ENCODE measurements around the gene PRKD1.

Gene PRKD1

GRCh38 chr14:29913566-29913965 is 14.1 kb downstream of the PRKD1 start:
- H3K9me3 Mint-ChIP-seq = no peaks in the 10 kb centered on the region
- no peak overlapping the region for H3K4me3 Mint-ChIP-seq

GRCh38 chr14:29911810-29912209 is 15.8 kb downstream of the PRKD1 start:
- H3K4me1 Mint-ChIP-seq = no peaks in the 10 kb centered on the region
- no peak for DNase-seq
- ATAC-seq = no peak

More at GRCh38 chr14:29913566-29913965, 14.1 kb downstream of the PRKD1 start:
- DNase-seq (no peak), ATAC-seq (no peak)
- no peaks in the 10 kb centered on the region for H3K4me1 Mint-ChIP-seq
- H3K27ac Mint-ChIP-seq = no peak overlapping the region
- H3K27me3 Mint-ChIP-seq = no peaks in the 10 kb centered on the region

GRCh38 chr14:29908652-29909577 is 18.7 kb downstream of the PRKD1 start:
- Mint-ChIP-seq H3K27ac (no peak overlapping the region), H3K4me3 (no peak overlapping the region), H3K9me3 (no peaks in the 10 kb centered on the region), H3K4me1 (no peaks in the 10 kb centered on the region), H3K27me3 (no peaks in the 10 kb centered on the region)
- DNase-seq = no peak
- no peak for ATAC-seq

More at GRCh38 chr14:29911810-29912209, 15.8 kb downstream of the PRKD1 start:
- Mint-ChIP-seq H3K27ac (no peak overlapping the region), H3K4me3 (no peak overlapping the region), H3K27me3 (no peaks in the 10 kb centered on the region), H3K9me3 (no peaks in the 10 kb centered on the region)

GRCh38 chr14:29906256-29906870 is 21.3 kb downstream of the PRKD1 start:
- ATAC-seq = no peak
- no peak for DNase-seq
- H3K27me3 Mint-ChIP-seq = no peaks in the 10 kb centered on the region
- H3K4me1 Mint-ChIP-seq = no peaks in the 10 kb centered on the region
- no peak overlapping the region for H3K4me3 Mint-ChIP-seq
- no peak overlapping the region for H3K27ac Mint-ChIP-seq
- no peaks in the 10 kb centered on the region for H3K9me3 Mint-ChIP-seq

GRCh38 chr14:29905543-29905942 is 22.1 kb downstream of the PRKD1 start:
- DNase-seq (no peak), ATAC-seq (no peak)
- H3K27me3 Mint-ChIP-seq = no peaks in the 10 kb centered on the region
- H3K4me1 Mint-ChIP-seq = no peaks in the 10 kb centered on the region
- no peak overlapping the region for H3K27ac Mint-ChIP-seq
- H3K9me3 Mint-ChIP-seq = no peaks in the 10 kb centered on the region
- no peak overlapping the region for H3K4me3 Mint-ChIP-seq

- no peak overlapping the region for H3K4me3 Mint-ChIP-seq
- ATAC-seq (no peak), DNase-seq (no peak)
- H3K27me3 Mint-ChIP-seq = no peaks in the 10 kb centered on the region
- H3K27ac Mint-ChIP-seq = no peak overlapping the region
- no peaks in the 10 kb centered on the region for H3K4me1 Mint-ChIP-seq
- H3K9me3 Mint-ChIP-seq = peaks cover 0 to 2% of the 10 kb centered on the region in 2 donors
Measured at GRCh38 chr14:29900609-29901350, 26.9 kb downstream of the PRKD1 start.

- H3K9me3 Mint-ChIP-seq = peaks cover 5 to 7% of the 10 kb centered on the region in 2 donors
- ATAC-seq (no peak), DNase-seq (no peak)
- no peaks in the 10 kb centered on the region for H3K4me1 Mint-ChIP-seq
- H3K4me3 Mint-ChIP-seq = no peak overlapping the region
- H3K27me3 Mint-ChIP-seq = no peaks in the 10 kb centered on the region
- H3K27ac Mint-ChIP-seq = no peak overlapping the region
Measured at GRCh38 chr14:29898470-29898869, 29.2 kb downstream of the PRKD1 start.

- H3K27me3 Mint-ChIP-seq = no peaks in the 10 kb centered on the region
- peaks cover 6 to 7% of the 10 kb centered on the region in 2 donors for H3K9me3 Mint-ChIP-seq
- H3K4me3 Mint-ChIP-seq = no peak overlapping the region
- H3K27ac Mint-ChIP-seq = no peak overlapping the region
- ATAC-seq (no peak), DNase-seq (no peak)
- no peaks in the 10 kb centered on the region for H3K4me1 Mint-ChIP-seq
Measured at GRCh38 chr14:29897181-29897580, 30.5 kb downstream of the PRKD1 start.

GRCh38 chr14:29896354-29896821 is 31.3 kb downstream of the PRKD1 start:
- Mint-ChIP-seq H3K27ac (no peak overlapping the region), H3K27me3 (no peaks in the 10 kb centered on the region), H3K9me3 (peaks cover 7 to 10% of the 10 kb centered on the region in 2 donors), H3K4me1 (no peaks in the 10 kb centered on the region), H3K4me3 (no peak overlapping the region)
- ATAC-seq = no peak
- no peak for DNase-seq

- peaks cover 7 to 10% of the 10 kb centered on the region in 2 donors for H3K9me3 Mint-ChIP-seq
Measured at GRCh38 chr14:29895591-29896083, 32.0 kb downstream of the PRKD1 start.

GRCh38 chr14:29893989-29894388 is 33.7 kb downstream of the PRKD1 start:
- Mint-ChIP-seq H3K27ac (no peak overlapping the region), H3K9me3 (peaks cover 7 to 10% of the 10 kb centered on the region in 2 donors), H3K4me3 (no peak overlapping the region)

More at GRCh38 chr14:29895591-29896083, 32.0 kb downstream of the PRKD1 start:
- ATAC-seq (no peak), DNase-seq (no peak)
- Mint-ChIP-seq H3K4me1 (no peaks in the 10 kb centered on the region), H3K4me3 (no peak overlapping the region), H3K27ac (no peak overlapping the region), H3K27me3 (no peaks in the 10 kb centered on the region)

GRCh38 chr14:29892327-29892726 is 35.3 kb downstream of the PRKD1 start:
- H3K9me3 Mint-ChIP-seq = peaks cover 7 to 10% of the 10 kb centered on the region in 2 donors
- no peak overlapping the region for H3K4me3 Mint-ChIP-seq
- ATAC-seq = no peak
- H3K27ac Mint-ChIP-seq = no peak overlapping the region
- no peaks in the 10 kb centered on the region for H3K4me1 Mint-ChIP-seq
- no peaks in the 10 kb centered on the region for H3K27me3 Mint-ChIP-seq
- DNase-seq = no peak

More at GRCh38 chr14:29893989-29894388, 33.7 kb downstream of the PRKD1 start:
- ATAC-seq = no peak
- no peaks in the 10 kb centered on the region for H3K4me1 Mint-ChIP-seq
- DNase-seq = no peak
- H3K27me3 Mint-ChIP-seq = no peaks in the 10 kb centered on the region

GRCh38 chr14:29885988-29886387 is 41.7 kb downstream of the PRKD1 start:
- no peak for ATAC-seq

GRCh38 chr14:29868000-29868399 is 59.6 kb downstream of the PRKD1 start:
- Mint-ChIP-seq H3K27ac (no peak overlapping the region), H3K4me1 (no peaks in the 10 kb centered on the region), H3K4me3 (no peak overlapping the region), H3K9me3 (no peaks in the 10 kb centered on the region), H3K27me3 (no peaks in the 10 kb centered on the region)
- ATAC-seq = no peak
- DNase-seq = no peak

More at GRCh38 chr14:29885988-29886387, 41.7 kb downstream of the PRKD1 start:
- no peak for DNase-seq
- Mint-ChIP-seq H3K9me3 (peaks cover 5 to 15% of the 10 kb centered on the region in 2 donors), H3K27me3 (no peaks in the 10 kb centered on the region), H3K4me1 (no peaks in the 10 kb centered on the region), H3K4me3 (no peak overlapping the region), H3K27ac (no peak overlapping the region)

GRCh38 chr14:29865299-29865698 is 62.3 kb downstream of the PRKD1 start:
- Mint-ChIP-seq H3K4me1 (no peaks in the 10 kb centered on the region), H3K27ac (peak overlapping the region in 1 of 2 donors; percentile 76), H3K9me3 (no peaks in the 10 kb centered on the region), H3K27me3 (no peaks in the 10 kb centered on the region), H3K4me3 (no peak overlapping the region)
- no peak for ATAC-seq
- DNase-seq = no peak
